Vagina (tissue), 2 donors: ENCODE results near the gene PIP4K2A.

Experiments
- CTCF ChIP-seq, 3 experiments: fragments of 450-650 bp in 2 of 3; fragments of 200-600 bp in 1 of 3; sonication (generic) in 1 of 3; IDR thresholded peaks; one replicate each; pipeline ENCODE4 v1.5.1; 2017 to 2019; ENCODE audit warnings: antibody characterized with exemption in 3 of 3, mild to moderate bottlenecking in 2 of 3, moderate library complexity in 2 of 3
- POLR2A ChIP-seq, 2 donors: fragments of 450-650 bp; IDR thresholded peaks; one replicate each; pipeline ENCODE4 v1.6.1; 2017; ENCODE audit warnings: antibody characterized with exemption in 2 of 2, mild to moderate bottlenecking in 2 of 2, moderate library complexity in 2 of 2
- POLR2AphosphoS5 ChIP-seq, 2 donors: sonication (generic); formaldehyde crosslinking; IDR thresholded peaks; one replicate each; pipeline ENCODE4 v1.9.0; 2017; ENCODE audit warnings: antibody characterized with exemption in 2 of 2, mild to moderate bottlenecking in 2 of 2, low read depth in 1 of 2; ENCODE audit not compliant: insufficient read depth in 1 of 2

GRCh38 chr10:22570234-22570633, 144.1 kb downstream of the PIP4K2A start:
- no peak for TF ChIP-seq CTCF (IDR thresholded peaks at IDR 0.05)
- TF ChIP-seq POLR2A (IDR thresholded peaks at IDR 0.05) = no peak
- TF ChIP-seq POLR2AphosphoS5 (IDR thresholded peaks at IDR 0.05; ENCODE audit: insufficient read depth in 1 of 2, low read depth in 1 of 2) = no peak
